Raji (cell line): ENCODE measurements around the gene RCCD1.
A peak's percentile ranks its signal among the peaks of the same experiment; 100 is the strongest.

Experiments
- POLR2A ChIP-seq: IDR thresholded peaks from 2 replicates; pipeline ENCODE4 v1.6.1; 2011; ENCODE audit warnings: low read depth, low read length, control low read depth; ENCODE audit not compliant: insufficient read depth

The RCCD1 gene

DNA sequence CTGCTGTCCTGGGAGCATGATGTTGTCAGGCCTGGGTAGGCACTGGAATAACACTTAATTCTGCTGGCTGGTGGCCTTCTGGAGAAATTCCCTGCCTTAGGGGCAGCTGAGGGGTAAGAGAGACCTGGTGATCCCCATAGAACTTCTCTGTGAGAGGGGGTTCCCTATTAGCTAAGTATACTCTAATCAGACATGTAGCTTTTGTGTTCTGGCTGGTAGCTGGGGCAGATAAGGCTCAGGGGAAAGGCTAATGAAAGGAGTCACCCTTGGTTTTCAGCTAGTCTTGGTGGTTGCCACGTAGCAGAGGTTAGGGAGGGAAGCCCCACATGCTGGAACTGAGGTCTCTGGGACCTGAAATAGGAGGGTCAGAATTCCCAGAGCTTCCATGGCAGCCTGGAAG is 21.4 kb upstream of the RCCD1 start:
- no peak for TF ChIP-seq POLR2A

DNA sequence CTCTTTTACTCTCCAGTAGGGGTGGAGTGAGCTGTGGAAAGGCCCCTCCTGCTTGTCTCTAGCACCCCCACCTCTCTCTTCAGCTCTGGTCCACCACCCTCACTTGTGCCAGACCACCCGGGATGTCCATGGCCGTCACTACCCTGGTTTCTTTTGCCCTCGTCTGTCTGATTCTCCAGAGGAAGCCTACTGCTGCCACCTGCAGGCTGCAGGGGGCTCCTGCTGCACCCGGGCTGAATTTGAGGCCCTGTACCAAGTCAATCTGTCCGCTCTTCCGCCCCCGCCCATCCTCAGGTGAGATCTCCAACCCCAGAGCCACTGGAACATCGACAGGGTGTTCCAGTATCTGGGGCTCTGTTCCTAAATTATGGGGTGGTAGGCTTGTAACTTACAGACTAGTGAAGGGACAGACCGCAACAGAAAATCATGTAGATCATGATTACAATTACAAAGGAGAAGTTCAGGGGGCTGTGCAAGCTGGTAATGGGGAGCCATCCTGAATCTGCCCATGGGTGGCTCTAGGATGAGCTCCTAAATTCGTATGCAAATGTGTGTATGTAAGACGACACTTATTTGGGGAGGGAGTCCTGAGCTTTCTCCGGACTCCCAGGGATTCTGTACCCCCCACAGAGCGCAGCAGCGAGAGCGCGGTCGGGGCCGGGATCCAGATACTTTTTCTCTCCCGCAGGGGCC is 20.3 kb upstream of the RCCD1 start:
- peak; percentile 31; the same call in 1 of the 2 replicates for TF ChIP-seq POLR2A

DNA sequence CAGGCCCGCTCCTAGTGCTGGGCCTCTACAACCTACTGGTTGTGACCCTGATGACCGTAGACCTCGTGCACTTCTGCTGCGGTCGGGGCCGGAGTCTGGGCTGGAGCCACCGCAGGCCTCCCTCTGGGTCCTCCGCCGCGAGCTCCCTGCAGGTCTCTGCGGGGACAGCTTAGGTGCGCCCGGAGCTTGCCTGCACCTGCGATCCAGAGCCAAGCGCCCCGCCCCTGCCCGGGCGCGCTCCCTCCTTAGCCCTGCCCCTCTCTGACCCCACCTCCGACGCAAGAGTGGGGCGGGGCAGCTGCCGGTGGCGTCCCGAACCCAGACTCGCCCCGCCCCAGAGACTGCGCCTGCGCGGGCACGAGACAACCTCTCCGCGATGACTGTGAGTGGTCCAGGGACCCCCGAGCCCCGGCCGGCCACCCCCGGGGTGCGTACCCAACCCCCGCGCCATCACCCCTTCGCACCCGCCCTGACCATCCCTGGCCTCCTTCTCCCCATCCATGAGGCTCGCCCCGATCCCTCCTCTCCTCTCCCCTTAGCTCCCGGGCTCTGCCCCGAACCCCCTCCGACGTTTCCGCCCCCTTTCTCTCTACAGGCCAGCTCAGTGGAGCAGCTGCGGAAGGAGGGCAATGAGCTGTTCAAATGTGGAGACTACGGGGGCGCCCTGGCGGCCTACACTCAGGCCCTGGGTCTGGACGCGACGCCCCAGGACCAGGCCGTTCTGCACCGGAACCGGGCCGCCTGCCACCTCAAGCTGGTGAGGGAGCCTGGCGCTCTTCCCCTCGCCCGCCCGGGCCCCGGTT is 19.5 kb upstream of the RCCD1 start, which contains the start of gene UNC45A:
UNC45A (plus strand) TSS at position 337 of the 803 bp plus-strand sequence; CDS start at position 377, 40 bp downstream.
- TF ChIP-seq POLR2A = peak; percentile 72

DNA sequence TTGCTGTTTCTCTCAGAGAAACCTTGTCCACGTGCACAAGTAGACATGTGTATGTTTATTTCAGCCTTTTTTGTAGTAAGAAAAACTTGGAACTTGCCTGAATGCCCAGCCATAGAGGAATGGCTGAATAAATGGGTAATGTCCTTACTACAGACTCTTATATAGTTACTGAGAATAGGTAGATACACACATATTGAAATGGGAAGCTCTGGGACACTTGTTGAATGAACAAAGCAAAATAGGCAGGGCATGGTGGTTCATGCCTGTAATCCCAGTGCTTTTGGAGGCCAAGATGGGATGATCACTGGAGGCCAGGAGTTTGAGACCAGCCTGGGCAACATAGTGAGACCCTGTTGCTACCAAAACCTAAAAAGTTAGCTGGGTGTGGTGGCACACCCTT is 17.9 kb upstream of the RCCD1 start:
- TF ChIP-seq POLR2A = no peak

DNA sequence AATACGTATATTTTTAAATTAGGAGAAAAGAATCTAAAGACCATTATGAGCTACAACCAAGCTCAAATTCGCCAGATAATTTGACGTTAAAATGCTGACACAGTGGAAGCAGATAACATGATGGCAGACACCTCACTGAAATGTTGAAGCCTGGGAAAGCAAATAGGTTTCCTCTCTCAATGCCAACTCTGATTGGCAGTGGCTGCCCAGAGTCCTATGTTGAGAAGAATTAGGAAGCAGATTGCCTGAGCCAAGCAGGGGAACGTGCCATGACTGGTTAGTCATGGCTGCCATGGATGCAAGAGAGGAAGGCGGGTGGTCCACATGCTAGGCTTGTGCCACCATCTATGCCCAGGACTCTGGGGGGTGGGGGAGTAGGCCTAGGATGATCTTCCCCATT is 16.4 kb upstream of the RCCD1 start:
- no peak for TF ChIP-seq POLR2A

DNA sequence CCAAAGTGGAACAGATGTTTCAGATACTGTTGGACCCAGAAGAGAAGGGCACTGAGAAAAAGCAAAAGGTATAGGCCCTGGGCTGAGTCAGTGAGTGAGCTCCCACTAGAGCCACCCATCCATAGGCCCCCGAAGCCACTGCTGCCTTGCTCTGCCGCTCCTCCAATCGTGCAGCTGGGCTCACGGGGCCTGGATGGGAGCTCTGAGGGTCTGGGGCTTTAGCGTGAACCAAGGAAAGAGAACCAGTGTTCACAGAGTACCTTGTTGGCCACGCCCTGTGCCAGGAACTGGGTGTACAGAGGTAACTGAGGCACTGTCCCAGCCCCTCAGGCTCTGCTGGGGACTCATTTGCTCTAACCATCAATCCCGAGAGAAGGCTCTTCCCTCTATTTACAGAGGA is 14.9 kb upstream of the RCCD1 start:
- no peak for TF ChIP-seq POLR2A

DNA sequence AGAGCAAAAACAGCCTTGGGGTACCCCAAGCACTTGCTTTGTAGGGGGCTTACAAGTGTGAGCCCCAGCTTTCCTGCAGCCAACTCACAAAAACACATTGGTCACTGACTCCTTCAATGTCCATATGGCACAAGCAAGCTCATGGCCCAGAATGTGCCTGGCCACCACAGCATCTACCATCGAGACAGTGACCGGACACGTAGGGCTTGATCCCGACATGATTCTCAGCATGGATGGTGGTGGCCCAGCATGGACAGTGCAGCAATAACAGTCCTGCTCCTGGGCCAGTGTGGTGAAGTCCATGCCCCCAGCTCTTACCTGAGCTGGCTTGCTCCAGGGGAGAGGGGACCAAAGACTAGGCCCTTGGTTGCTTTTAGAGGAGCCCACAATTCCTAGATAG is 13.6 kb upstream of the RCCD1 start:
- TF ChIP-seq POLR2A = no peak

DNA sequence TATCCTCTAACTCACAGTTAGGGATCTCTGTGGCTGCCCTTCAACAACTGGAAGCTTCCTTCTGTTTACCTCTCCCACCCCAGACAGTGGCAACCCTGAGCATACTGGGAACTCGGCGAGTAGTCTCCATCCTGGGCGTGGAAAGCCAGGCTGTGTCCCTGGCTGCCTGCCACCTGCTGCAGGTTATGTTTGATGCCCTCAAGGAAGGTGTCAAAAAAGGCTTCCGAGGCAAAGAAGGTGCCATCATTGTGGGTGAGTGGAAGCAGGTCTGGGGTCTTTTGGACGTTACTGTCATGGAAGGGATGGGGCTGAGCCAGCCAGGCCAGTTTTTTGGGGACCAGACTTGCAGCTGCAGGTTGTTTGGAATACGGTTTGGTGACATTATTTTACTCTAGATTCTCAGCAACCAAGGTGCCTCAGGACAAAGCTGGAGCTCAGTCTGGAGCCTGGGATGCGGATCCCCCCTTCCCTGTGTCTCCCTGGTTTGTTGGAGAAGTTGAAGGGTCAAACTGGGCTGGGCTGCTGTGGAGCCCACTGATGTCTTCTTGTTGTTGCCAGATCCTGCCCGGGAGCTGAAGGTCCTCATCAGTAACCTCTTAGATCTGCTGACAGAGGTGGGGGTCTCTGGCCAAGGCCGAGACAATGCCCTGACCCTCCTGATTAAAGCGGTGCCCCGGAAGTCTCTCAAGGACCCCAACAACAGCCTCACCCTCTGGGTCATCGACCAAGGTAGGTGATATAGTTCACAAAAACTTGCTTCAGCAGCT is 12.1 kb upstream of the RCCD1 start:
- TF ChIP-seq POLR2A = no peak

DNA sequence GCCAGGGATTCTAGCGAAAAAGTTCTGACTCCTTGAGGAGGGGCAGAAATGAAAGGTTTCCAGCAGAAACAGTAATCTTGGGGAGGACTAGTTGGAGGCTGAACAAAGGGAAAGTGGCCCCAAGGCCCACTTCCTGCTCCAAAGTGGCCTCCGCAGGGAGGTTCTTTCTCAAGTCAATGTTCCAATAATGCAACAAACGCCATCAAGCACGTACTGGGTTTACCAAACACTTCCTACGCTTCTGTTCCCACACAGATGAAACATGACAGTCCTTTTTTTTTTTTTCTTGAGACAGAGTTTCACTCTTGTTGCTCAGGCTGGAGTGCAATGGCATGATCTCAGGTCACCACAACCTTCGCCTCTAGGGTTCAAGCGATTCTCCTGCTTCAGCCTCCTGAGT is 9.6 kb upstream of the RCCD1 start:
- no peak for TF ChIP-seq POLR2A

DNA sequence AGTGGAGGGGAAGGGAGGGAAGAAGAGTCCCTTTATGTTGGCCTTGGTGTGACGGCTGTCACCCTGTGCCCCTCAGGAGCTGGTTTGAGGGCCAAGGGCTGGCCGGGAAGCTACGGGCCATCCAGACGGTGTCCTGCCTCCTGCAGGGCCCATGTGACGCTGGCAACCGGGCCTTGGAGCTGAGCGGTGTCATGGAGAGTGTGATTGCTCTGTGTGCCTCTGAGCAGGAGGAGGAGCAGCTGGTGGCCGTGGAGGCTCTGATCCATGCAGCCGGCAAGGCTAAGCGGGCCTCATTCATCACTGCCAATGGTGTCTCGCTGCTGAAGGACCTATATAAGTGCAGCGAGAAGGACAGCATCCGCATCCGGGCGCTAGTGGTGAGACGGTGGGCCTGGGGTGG is 8.1 kb upstream of the RCCD1 start:
- TF ChIP-seq POLR2A = no peak

DNA sequence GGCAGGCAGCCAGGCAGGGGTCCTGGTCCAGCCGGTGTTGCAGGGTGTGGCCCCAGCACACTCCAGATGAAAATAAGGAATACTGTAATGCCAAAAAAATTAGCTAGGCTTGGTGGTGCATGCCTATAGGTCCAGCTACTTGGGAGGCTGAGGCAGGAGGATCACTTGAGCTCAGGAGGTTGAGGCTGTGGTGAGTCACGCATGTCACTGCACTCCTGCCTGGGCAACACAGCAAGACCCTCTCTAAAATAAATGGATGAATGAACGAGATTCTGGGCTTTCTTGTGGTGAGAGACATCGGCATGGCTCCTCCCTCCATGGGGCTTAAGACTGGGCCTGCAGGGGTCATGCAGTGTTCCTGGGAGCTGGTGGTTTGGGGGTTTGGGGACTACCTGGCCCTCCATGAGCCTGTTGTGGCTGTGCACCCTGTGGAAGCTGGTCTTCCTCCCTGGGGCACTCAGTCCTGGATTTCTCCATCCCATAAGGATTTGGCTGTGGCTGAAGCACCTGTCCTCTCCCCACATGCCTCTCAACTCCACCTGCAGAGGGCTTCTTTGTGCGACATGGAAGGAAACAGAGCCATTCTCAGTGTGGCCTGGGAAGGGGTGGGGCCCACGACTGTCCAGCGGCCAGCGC is 7.6 kb upstream of the RCCD1 start:
- no peak for TF ChIP-seq POLR2A

DNA sequence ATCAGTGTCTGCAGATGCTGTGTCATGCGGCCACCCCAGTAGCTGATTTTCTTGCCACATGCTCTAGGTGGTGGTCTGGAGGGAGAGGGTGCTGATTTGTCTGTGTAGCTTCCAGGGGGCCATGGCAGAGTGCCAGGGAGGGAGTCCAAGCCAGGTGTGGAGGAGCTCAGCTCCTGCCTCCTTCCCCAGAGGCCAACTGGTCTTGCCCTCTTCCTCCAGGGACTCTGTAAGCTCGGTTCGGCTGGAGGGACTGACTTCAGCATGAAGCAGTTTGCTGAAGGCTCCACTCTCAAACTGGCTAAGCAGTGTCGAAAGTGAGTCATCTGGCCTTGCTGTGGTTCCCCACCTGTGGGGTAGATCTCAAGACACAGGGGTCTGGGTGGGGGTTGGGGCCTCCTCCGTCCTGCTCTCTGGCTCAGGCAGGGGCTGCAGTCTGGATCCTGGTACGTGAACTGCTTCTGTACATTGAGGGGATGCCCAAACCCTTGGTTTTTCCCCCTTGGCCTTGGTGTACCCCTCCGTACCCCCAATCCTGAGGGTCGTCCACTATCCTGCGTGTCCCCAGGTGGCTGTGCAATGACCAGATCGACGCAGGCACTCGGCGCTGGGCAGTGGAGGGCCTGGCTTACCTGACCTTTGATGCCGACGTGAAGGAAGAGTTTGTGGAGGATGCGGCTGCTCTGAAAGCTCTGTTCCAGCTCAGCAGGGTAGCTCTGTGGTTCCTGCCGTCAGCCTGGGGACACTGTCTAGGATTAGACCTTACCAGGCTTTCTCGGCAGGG is 6.9 kb upstream of the RCCD1 start:
- TF ChIP-seq POLR2A = no peak

DNA sequence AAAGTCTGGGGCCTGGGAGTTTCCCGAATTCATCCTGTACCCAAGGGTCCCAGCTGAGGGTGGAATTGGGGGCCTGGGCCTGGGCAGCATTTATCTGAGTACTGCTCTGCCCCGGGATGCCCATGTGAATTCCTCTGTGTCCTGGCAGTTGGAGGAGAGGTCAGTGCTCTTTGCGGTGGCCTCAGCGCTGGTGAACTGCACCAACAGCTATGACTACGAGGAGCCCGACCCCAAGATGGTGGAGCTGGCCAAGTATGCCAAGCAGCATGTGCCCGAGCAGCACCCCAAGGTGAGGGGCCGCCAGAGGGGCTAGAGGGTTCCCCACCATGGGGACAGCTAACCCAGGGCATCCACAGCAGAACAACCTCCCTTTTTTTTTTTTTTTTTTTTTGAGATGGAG is 6.2 kb upstream of the RCCD1 start:
- TF ChIP-seq POLR2A = no peak

DNA sequence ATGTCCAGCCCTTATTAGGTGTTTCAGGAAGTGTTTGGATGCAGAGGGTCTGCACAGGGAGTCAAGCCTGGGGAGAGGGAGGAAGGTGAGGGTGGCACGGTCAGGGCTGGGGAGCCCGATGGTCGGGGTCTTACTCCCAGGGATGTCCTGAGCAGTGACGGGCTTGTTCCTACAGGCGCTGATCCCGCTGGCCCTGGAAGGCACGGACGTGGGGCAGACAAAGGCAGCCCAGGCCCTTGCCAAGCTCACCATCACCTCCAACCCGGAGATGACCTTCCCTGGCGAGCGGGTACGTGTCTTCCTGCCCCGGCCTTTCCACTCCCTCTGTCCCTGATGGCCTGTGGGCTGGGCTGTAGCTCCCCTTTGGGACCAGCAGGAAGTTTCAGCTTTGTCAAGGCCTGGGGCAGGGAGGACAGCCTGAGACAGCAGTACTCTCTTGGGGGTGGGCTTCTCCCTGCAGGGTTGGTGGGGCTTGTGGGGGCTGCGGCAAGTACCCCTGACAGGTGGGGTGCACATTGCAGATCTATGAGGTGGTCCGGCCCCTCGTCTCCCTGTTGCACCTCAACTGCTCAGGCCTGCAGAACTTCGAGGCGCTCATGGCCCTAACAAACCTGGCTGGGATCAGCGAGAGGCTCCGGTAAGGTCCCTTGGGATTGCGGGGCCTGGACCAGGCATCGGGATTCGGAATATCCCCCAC is 4.6 kb upstream of the RCCD1 start:
- TF ChIP-seq POLR2A = no peak
